Coronary artery (tissue), 2 donors: ENCODE results near the gene BTBD7.

Source experiments
- DNase-seq: peaks from one replicate; pipeline ENCODE4 v3.0.0-alpha.2; 2017; ENCODE audit warnings: low spot score
- H3K27ac ChIP-seq, 2 donors: fragments of 200-600 bp; sonication (generic); one replicate each; pipeline ENCODE4 v1.5.1; 2016 to 2019
- H3K4me3 ChIP-seq: fragments of 200-600 bp; sonication (generic); 2 replicates; pipeline ENCODE4 v1.5.1; 2016; ENCODE audit warnings: mild to moderate bottlenecking, moderate library complexity
- CTCF ChIP-seq: fragments of 200-600 bp; sonication (generic); IDR thresholded peaks from one replicate; pipeline ENCODE4 v1.5.1; 2019; ENCODE audit warnings: antibody characterized with exemption

BTBD7 gene

GRCh38 chr14:93195316-93195999 is 137.4 kb downstream of the BTBD7 start:
- TF ChIP-seq CTCF = no peak
- no peak for DNase-seq
- Histone ChIP-seq H3K4me3 (no peak overlapping the region), H3K27ac (no peak overlapping the region)
